Gastroesophageal sphincter (tissue), 4 donors: ENCODE measurements around the gene WDR87. TPM values are rescaled to one million over a fixed set of nuclear protein-coding genes. Genes with fewer than 3 reads are reported as not detected.
"Not testable (repeated sequence)": the region's sequence is repeated elsewhere in the genome, so short reads cannot be mapped to it uniquely, and the experiment has no call there.

Source experiments
- ATAC-seq: fragments of 150-250 bp; one replicate; pipeline ENCODE4 v1.9.1; 2016; ENCODE audit warnings: mild to moderate bottlenecking, moderate library complexity
- H3K27ac ChIP-seq, 4 donors: fragments of 200-600 bp; sonication (generic) in 3 of 4; 1 replicate in 3 of 4; 2 replicates in 1 of 4; pipeline ENCODE4 v1.5.1; 2016 to 2019
- H3K27me3 ChIP-seq: fragments of 200-600 bp; sonication (generic); one replicate; pipeline ENCODE4 v1.5.1; 2019
- H3K36me3 ChIP-seq, 2 donors: fragments of 200-600 bp; sonication (generic); one replicate each; pipeline ENCODE4 v1.5.1; 2019; ENCODE audit warnings: control low read depth in 1 of 2
- H3K4me1 ChIP-seq, 3 donors: fragments of 200-600 bp; sonication (generic); 1 replicate in 2 of 3; 2 replicates in 1 of 3; pipeline ENCODE4 v1.5.1; 2016 to 2019; ENCODE audit warnings: control low read depth in 2 of 3
- H3K4me3 ChIP-seq, 2 donors: fragments of 200-600 bp; sonication (generic); one replicate each; pipeline ENCODE4 v1.5.1; 2019; ENCODE audit warnings: mild to moderate bottlenecking in 1 of 2, moderate library complexity in 1 of 2
- H3K9me3 ChIP-seq, 3 donors: fragments of 200-600 bp; sonication (generic); one replicate each; pipeline ENCODE4 v1.5.1; 2017 to 2019; ENCODE audit warnings: control low read depth in 2 of 3
- EP300 ChIP-seq: sonication (generic); formaldehyde crosslinking; IDR thresholded peaks from one replicate; pipeline ENCODE4 v1.6.1; 2017; ENCODE audit warnings: antibody characterized with exemption, mild to moderate bottlenecking
- POLR2A ChIP-seq, 2 donors: fragments of 450-650 bp; IDR thresholded peaks; one replicate each; pipeline ENCODE4 v1.6.1; 2017; ENCODE audit warnings: antibody characterized with exemption in 2 of 2, mild to moderate bottlenecking in 2 of 2, moderate library complexity in 1 of 2
- POLR2AphosphoS5 ChIP-seq: sonication (generic); formaldehyde crosslinking; IDR thresholded peaks from one replicate; pipeline ENCODE4 v1.6.1; 2017; ENCODE audit warnings: antibody characterized with exemption
- WGBS, 2 donors: methylation state at CpG; one replicate each; pipeline ENCODE4 v1.1.5; 2018; ENCODE audit warnings: low coverage in 1 of 2; 5-methylcytosine and 5-hydroxymethylcytosine counted together
- total RNA-seq, 4 donors: library from RNA; depleted of rRNA; stranded (reverse); fragments of >200 nt; gene quantifications; one replicate each; pipeline ENCODE4 v1.1.0, GENCODE V29; 2016
- TF ChIP-seq, protein P1 (sequence below), 4 experiments: fragments of 200-600 bp in 2 of 4; fragments of 450-650 bp in 2 of 4; sonication (generic) in 1 of 4; IDR thresholded peaks; one replicate each; pipeline ENCODE4 v1.5.1; 2017 to 2019; ENCODE audit warnings: antibody characterized with exemption in 4 of 4, mild to moderate bottlenecking in 2 of 4, moderate library complexity in 2 of 4

The WDR87 gene
- total RNA-seq, 4 donors from 2014 or later = not detected

DNA sequence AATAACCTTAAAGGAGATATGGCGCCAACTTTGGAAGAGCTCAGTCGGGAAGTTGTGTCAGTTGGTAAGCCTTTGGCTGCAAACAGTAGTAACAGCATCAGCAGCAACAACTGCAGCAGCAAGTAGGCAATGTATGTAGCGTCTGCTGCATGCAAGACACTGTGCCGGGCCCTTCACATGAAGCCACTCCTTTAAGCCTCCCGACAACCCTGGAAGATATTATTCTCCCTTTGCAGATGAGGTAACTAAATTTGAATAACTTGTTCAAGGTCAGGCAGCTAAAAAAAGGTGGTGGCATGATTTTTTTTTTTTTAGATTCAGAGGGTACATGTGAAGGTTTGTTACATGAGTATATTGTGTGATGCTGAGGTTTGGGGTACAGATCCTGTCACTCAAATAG lies 20.3 kb upstream of the WDR87 start:
- Histone ChIP-seq H3K4me1 (peaks cover 0 to 5% (median 0%) of the 10 kb centered on the region in 3 donors), H3K27me3 (no peaks in the 10 kb centered on the region), H3K9me3 (no peaks in the 10 kb centered on the region), H3K36me3 (peaks cover 0 to 6% of the 10 kb centered on the region in 2 donors), H3K4me3 (no peak overlapping the region), H3K27ac (no peak overlapping the region)
- TF ChIP-seq POLR2A (IDR thresholded peaks at IDR 0.05) (no peak), POLR2AphosphoS5 (no peak), EP300 (no peak)
- TF ChIP-seq, protein P1, sequence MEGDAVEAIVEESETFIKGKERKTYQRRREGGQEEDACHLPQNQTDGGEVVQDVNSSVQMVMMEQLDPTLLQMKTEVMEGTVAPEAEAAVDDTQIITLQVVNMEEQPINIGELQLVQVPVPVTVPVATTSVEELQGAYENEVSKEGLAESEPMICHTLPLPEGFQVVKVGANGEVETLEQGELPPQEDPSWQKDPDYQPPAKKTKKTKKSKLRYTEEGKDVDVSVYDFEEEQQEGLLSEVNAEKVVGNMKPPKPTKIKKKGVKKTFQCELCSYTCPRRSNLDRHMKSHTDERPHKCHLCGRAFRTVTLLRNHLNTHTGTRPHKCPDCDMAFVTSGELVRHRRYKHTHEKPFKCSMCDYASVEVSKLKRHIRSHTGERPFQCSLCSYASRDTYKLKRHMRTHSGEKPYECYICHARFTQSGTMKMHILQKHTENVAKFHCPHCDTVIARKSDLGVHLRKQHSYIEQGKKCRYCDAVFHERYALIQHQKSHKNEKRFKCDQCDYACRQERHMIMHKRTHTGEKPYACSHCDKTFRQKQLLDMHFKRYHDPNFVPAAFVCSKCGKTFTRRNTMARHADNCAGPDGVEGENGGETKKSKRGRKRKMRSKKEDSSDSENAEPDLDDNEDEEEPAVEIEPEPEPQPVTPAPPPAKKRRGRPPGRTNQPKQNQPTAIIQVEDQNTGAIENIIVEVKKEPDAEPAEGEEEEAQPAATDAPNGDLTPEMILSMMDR (IDR thresholded peaks at IDR 0.05) = no peak
- 69 to 83% methylated on average over 3 to 4 of the region's 5 CpGs for WGBS, 2 donors
- ATAC-seq = no peak

DNA sequence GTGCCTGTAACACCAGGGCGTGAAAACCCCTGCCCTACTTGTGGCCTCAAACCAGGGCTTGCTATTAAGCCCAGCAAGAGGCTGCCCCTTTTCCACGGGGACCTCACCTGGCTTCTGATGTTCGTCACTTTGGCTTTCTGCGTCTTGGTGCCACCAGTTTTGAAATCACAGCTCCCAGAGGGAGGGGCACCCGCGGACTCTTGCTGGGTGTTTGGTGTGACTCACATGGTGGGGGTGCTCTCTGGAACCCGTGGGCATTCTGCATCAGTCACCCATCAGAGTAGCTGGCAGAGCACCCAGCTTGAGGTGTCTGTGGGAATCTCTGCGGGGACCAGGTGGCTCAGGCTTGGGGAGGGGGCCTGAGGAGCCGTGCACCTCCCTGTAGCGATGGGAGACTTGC lies 19.9 kb upstream of the WDR87 start:
- no peak overlapping the region for H3K4me3 ChIP-seq
- no peaks in the 10 kb centered on the region for H3K9me3 ChIP-seq
- ATAC-seq = no peak
- 60% methylated on average over 2 of the region's 10 CpGs; no CpG with 5 or more reads in 1 of the 2 donors for WGBS, 2 donors
- TF ChIP-seq POLR2A (IDR thresholded peaks at IDR 0.05) (no peak), EP300 (no peak), POLR2AphosphoS5 (no peak)
- TF ChIP-seq, protein P1 (IDR thresholded peaks at IDR 0.05) = no peak
- no peaks in the 10 kb centered on the region for H3K27me3 ChIP-seq
- H3K4me1 ChIP-seq = no peaks in the 10 kb centered on the region
- no peak overlapping the region for H3K27ac ChIP-seq
- peaks cover 0 to 11% of the 10 kb centered on the region in 2 donors for H3K36me3 ChIP-seq

DNA sequence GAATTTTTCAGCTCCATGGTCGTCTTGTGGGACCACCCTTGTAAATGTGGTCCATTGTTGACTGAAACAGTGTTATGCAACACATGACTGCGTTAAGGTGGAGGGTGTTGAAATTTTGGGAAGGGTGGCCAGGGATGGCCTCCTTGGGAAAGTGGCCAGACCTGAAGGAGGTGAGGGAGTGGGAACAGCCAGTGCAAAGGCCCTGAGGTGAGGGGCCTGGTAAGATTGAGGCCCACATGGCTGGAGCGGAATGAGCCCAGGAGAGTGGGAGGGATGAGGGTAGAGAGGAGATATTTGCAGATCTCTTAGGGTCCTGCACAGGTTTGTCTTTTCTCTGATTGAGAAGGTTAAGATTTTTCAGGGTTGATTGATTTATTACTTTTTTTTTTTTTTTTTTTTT lies 18.8 kb upstream of the WDR87 start:
- WGBS, 2 donors = 90 to 100% methylated on average over 1 to 3 of the region's 3 CpGs
- Histone ChIP-seq H3K4me1 (no peaks in the 10 kb centered on the region), H3K4me3 (no peak overlapping the region), H3K9me3 (no peaks in the 10 kb centered on the region), H3K36me3 (peaks cover 0 to 20% of the 10 kb centered on the region in 2 donors), H3K27me3 (no peaks in the 10 kb centered on the region), H3K27ac (no peak overlapping the region)
- TF ChIP-seq POLR2AphosphoS5 = no peak
- no peak for TF ChIP-seq POLR2A (IDR thresholded peaks at IDR 0.05)
- TF ChIP-seq EP300 = no peak
- TF ChIP-seq, protein P1 (IDR thresholded peaks at IDR 0.05) = no peak
- no peak for ATAC-seq

DNA sequence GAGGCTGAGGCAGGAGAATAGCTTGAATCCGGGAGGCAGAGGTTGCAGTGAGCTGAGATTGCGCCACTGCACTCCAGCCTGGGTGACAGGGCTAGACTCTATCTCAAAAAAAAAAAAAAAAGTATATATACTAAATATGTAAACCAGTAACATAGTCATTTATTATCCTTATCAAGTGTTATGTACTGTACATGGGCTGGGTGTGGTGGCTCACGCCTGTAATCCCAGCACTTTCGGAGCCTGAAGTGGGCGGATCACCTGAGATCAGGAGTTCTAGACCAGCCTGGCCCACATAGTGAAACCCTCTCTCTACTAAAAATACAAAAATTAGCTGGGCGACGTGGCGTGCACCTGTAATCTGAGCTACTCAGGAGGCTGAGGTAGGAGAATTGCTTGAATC lies 18.2 kb upstream of the WDR87 start:
- H3K36me3 ChIP-seq = peaks cover 0 to 20% of the 10 kb centered on the region in 2 donors
- WGBS, 2 donors = 90 to 92% methylated on average over 3 to 4 of the region's 8 CpGs
- H3K4me1 ChIP-seq, H3K4me3 ChIP-seq, ATAC-seq, H3K27me3 ChIP-seq, H3K27ac ChIP-seq, H3K9me3 ChIP-seq: not testable (repeated sequence)

DNA sequence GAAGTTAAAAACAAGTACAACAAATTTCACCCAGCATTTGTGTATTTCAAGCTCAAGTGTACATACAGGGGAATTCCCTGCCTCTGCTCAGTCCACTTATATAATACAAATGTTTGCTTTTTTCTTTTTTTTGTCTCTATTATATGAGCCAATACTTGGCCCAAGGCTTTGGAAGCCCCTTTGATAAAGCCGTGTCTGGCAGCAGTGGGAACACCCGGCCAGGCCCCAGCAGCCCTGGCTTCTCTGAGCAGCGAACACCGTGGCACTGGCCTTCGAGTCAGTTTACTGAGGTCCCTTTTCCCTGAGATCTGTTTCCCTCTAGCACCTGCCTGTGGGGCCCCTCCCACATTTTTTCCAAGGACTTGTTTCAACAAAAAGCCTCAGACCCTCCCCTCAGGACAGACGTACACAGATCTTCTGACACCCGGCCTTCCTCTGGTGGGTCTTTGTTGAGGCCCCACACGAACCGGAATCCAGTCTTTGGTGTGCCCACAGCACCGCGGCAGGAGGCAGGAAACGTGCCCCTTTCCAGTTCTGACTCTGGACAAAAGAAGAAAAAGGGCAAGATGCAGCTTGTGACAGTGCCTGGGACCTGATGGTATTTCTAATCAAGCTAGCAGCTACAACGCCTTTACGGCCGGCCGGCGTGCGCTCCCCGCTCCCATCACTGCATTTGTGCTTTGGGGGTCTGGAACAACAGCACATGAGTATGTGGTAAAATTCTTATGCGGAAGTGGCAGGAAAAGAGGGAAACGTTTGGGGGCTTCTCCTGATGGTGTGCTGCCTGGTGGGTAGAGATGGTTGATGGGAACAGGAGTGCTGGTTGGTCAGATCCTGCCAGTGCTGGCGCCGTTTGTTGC lies 14.4 kb upstream of the WDR87 start:
- Histone ChIP-seq H3K4me3 (no peak overlapping the region), H3K27ac (no peak overlapping the region), H3K9me3 (no peaks in the 10 kb centered on the region), H3K4me1 (no peaks in the 10 kb centered on the region), H3K36me3 (peaks cover 0 to 23% of the 10 kb centered on the region in 2 donors), H3K27me3 (no peaks in the 10 kb centered on the region)
- ATAC-seq = no peak
- TF ChIP-seq POLR2AphosphoS5 (no peak), EP300 (no peak), POLR2A (IDR thresholded peaks at IDR 0.05) (no peak)
- TF ChIP-seq, protein P1 (IDR thresholded peaks at IDR 0.05) = no peak
- 79 to 93% methylated on average over 12 to 15 of the region's 23 CpGs for WGBS, 2 donors
